ENCODE measurements around the gene MYH15.
"Not testable (repeated sequence)": the region's sequence is repeated elsewhere in the genome, so short reads cannot be mapped to it uniquely, and the experiment has no call there.

MYH15 gene

GRCh38 chr3:108383306-108383705 is 127.1 kb downstream of the MYH15 start:
- no peak overlapping the region for H3K4me3 ChIP-seq (ENCODE audit: low read depth, low read length)
- H3K9me3 ChIP-seq (ENCODE audit: control insufficient read depth, low read length): no peaks in the 10 kb centered on the region
- no peak overlapping the region for H2AFZ ChIP-seq
- H3K27me3 ChIP-seq (ENCODE audit: control insufficient read depth, insufficient read depth, low read length): no peaks in the 10 kb centered on the region
- H3K4me1 ChIP-seq: no peaks in the 10 kb centered on the region
- no peak overlapping the region for H3K4me2 ChIP-seq (ENCODE audit: low read length)
- H3K27ac ChIP-seq: no peak overlapping the region
- no peaks in the 10 kb centered on the region for H3K36me3 ChIP-seq (ENCODE audit: control insufficient read depth, insufficient read depth, low read length)
- H3K9ac ChIP-seq: no peak overlapping the region
- no peaks in the 10 kb centered on the region for H3K79me2 ChIP-seq
- TF ChIP-seq CTCF (IDR thresholded peaks at IDR 0.05): no peak

GRCh38 chr3:108381529-108382140 is 128.8 kb downstream of the MYH15 start:
- Histone ChIP-seq H3K9me3 (ENCODE audit: control insufficient read depth, low read length) (no peaks in the 10 kb centered on the region), H3K27ac (no peak overlapping the region), H3K4me2 (ENCODE audit: low read length) (no peak overlapping the region), H3K4me3 (ENCODE audit: low read depth, low read length) (no peak overlapping the region), H2AFZ (no peak overlapping the region), H3K4me1 (no peaks in the 10 kb centered on the region), H3K79me2 (no peaks in the 10 kb centered on the region), H3K27me3 (ENCODE audit: control insufficient read depth, insufficient read depth, low read length) (no peaks in the 10 kb centered on the region), H3K36me3 (ENCODE audit: control insufficient read depth, insufficient read depth, low read length) (no peaks in the 10 kb centered on the region), H3K9ac (no peak overlapping the region)
- no peak for TF ChIP-seq CTCF (IDR thresholded peaks at IDR 0.05)

- H3K9me3 ChIP-seq (ENCODE audit: control insufficient read depth, low read length): no peaks in the 10 kb centered on the region
- H2AFZ ChIP-seq: no peak overlapping the region
- no peaks in the 10 kb centered on the region for H3K4me1 ChIP-seq
- no peak overlapping the region for H3K27ac ChIP-seq
- H3K4me3 ChIP-seq (ENCODE audit: low read depth, low read length): no peak overlapping the region
- H3K27me3 ChIP-seq (ENCODE audit: control insufficient read depth, insufficient read depth, low read length): no peaks in the 10 kb centered on the region
- H3K36me3 ChIP-seq (ENCODE audit: control insufficient read depth, insufficient read depth, low read length): no peaks in the 10 kb centered on the region
- no peak for TF ChIP-seq CTCF (IDR thresholded peaks at IDR 0.05)
- H3K4me2 ChIP-seq (ENCODE audit: low read length): no peak overlapping the region
- H3K9ac ChIP-seq: no peak overlapping the region
- H3K79me2 ChIP-seq: no peaks in the 10 kb centered on the region
These were observed 130.1 kb downstream of the MYH15 start for GRCh38 chr3:108380128-108380795.

GRCh38 chr3:108378952-108379342 is 131.4 kb downstream of the MYH15 start:
- not testable (repeated sequence) for H3K4me1 ChIP-seq; H3K9me3 ChIP-seq (ENCODE audit: control insufficient read depth, low read length); H3K4me2 ChIP-seq (ENCODE audit: low read length); H3K9ac ChIP-seq; H3K4me3 ChIP-seq (ENCODE audit: low read depth, low read length); H3K27ac ChIP-seq; H3K36me3 ChIP-seq (ENCODE audit: control insufficient read depth, insufficient read depth, low read length); H3K27me3 ChIP-seq (ENCODE audit: control insufficient read depth, insufficient read depth, low read length); H3K79me2 ChIP-seq; H2AFZ ChIP-seq

GRCh38 chr3:108378153-108378951 is 132.0 kb downstream of the MYH15 start:
- Histone ChIP-seq H3K36me3 (ENCODE audit: control insufficient read depth, insufficient read depth, low read length) (no peaks in the 10 kb centered on the region), H3K79me2 (no peaks in the 10 kb centered on the region), H3K9ac (no peak overlapping the region), H3K27ac (no peak overlapping the region), H3K4me3 (ENCODE audit: low read depth, low read length) (no peak overlapping the region), H3K27me3 (ENCODE audit: control insufficient read depth, insufficient read depth, low read length) (no peaks in the 10 kb centered on the region), H3K4me1 (no peaks in the 10 kb centered on the region), H2AFZ (no peak overlapping the region), H3K9me3 (ENCODE audit: control insufficient read depth, low read length) (no peaks in the 10 kb centered on the region), H3K4me2 (ENCODE audit: low read length) (no peak overlapping the region)
- no peak for TF ChIP-seq CTCF (IDR thresholded peaks at IDR 0.05)
